ENCODE data around the gene CPA5.

The CPA5 gene

DNA sequence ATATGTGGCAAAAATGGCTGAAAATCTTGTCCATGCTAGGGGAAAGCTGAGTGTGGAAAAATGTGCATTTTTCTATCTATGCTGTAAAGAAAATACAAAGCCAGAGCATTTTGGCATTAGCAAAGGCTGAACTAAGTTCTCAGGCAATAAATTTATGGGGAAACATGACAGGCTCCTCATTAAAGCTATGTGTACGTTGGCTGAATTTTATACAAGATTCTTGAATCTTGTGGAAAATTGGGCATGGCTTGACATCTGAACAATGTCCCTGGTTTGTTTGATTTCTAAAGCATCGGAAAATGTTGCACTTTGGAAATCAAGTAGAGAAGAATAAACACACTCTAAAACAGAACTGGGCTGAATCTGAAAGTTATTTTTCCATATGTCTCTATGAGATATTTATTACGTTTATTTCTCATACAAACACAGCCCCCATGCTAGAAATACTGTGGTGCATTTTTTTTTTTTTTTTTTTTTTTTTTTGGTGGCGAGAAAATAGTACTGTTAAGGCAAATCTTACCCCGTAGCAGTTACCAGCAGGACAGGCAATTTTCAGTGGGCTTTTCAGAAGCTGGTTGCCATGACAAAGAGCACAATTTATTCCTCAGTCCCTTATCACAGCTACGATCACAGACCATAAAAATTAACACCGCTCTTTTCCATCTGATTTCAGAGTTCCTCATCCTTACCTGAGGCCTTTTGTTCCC lies 52.6 kb downstream of the CPA5 start:
- H3K27ac ChIP-seq: no peak overlapping the region
- TF ChIP-seq, protein P1, sequence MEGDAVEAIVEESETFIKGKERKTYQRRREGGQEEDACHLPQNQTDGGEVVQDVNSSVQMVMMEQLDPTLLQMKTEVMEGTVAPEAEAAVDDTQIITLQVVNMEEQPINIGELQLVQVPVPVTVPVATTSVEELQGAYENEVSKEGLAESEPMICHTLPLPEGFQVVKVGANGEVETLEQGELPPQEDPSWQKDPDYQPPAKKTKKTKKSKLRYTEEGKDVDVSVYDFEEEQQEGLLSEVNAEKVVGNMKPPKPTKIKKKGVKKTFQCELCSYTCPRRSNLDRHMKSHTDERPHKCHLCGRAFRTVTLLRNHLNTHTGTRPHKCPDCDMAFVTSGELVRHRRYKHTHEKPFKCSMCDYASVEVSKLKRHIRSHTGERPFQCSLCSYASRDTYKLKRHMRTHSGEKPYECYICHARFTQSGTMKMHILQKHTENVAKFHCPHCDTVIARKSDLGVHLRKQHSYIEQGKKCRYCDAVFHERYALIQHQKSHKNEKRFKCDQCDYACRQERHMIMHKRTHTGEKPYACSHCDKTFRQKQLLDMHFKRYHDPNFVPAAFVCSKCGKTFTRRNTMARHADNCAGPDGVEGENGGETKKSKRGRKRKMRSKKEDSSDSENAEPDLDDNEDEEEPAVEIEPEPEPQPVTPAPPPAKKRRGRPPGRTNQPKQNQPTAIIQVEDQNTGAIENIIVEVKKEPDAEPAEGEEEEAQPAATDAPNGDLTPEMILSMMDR (conservative IDR thresholded peaks at IDR 0.05; ENCODE audit: low read depth): no peak
- DNase-seq (ENCODE audit: low spot score): no peak
- POLR2A ChIA-PET (ENCODE audit: low non-redundant PET): no interaction called here
- CTCF ChIA-PET: no interaction called here

GRCh38 chr7:130397758-130398073 lies 53.1 kb downstream of the CPA5 start:
- TF ChIP-seq, protein P1 (conservative IDR thresholded peaks at IDR 0.05; ENCODE audit: low read depth): no peak
- no peak overlapping the region for H3K27ac ChIP-seq
- POLR2A ChIA-PET (ENCODE audit: low non-redundant PET): no interaction called here
- DNase-seq (ENCODE audit: low spot score): no peak
- CTCF ChIA-PET: no interaction called here

- POLR2A ChIA-PET (ENCODE audit: low non-redundant PET): no interaction called here
- CTCF ChIA-PET: no interaction called here
- TF ChIP-seq, protein P1 (conservative IDR thresholded peaks at IDR 0.05; ENCODE audit: low read depth): no peak
- no peak for DNase-seq (ENCODE audit: low spot score)
- no peak overlapping the region for H3K27ac ChIP-seq
Observed at GRCh38 chr7:130398526-130399090, 54.0 kb downstream of the CPA5 start.

GRCh38 chr7:130400120-130400572 lies 55.5 kb downstream of the CPA5 start:
- TF ChIP-seq, protein P1 (conservative IDR thresholded peaks at IDR 0.05; ENCODE audit: low read depth): no peak
- CTCF ChIA-PET: no interaction called here
- DNase-seq (ENCODE audit: low spot score): no peak
- POLR2A ChIA-PET (ENCODE audit: low non-redundant PET): no interaction called here
- H3K27ac ChIP-seq: no peak overlapping the region

DNA sequence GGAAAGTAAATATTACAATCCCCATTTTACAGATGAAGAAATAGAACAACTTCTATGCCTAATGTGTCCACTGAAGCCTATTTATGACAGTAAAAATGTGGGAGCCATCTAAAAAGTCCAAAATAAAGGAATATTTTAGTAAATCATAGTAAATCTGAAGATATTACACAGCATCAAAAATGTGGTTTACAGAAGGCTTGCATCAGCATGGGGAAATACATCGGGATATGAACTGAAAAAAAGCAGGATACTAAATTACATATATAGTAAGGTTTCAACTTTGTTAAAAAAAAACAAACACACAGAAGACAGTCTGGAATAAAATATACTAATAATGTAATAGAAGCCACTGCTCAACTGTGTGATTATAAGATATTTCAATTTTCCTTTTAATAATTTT lies 56.5 kb downstream of the CPA5 start:
- TF ChIP-seq, protein P1 (conservative IDR thresholded peaks at IDR 0.05; ENCODE audit: low read depth): no peak
- no peak for DNase-seq (ENCODE audit: low spot score)
- ChIA-PET CTCF (no interaction called here), POLR2A (ENCODE audit: low non-redundant PET) (no interaction called here)
- no peak overlapping the region for H3K27ac ChIP-seq

DNA sequence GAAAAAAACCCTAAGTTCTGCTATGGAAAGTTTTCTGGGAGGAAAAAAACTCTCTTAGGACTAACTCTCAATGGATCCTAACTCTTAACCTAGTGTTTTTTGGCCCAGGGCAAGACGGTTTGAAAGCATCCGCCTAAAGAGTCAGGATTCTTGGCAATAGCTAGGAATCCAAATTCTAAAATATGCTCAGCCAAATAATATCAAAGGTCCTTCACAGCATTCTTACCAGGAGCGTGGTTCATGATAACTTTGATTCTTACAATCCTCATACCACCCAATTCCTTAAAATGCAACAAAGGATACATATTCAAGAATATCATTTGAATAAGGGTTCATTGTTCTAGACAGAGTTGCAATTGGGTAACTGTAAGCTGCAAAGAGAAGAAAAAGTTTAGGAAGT lies 57.0 kb downstream of the CPA5 start:
- DNase-seq (ENCODE audit: low spot score): no peak
- H3K27ac ChIP-seq: no peak overlapping the region
- CTCF ChIA-PET: no interaction called here
- POLR2A ChIA-PET (ENCODE audit: low non-redundant PET): no interaction called here
- TF ChIP-seq, protein P1 (conservative IDR thresholded peaks at IDR 0.05; ENCODE audit: low read depth): no peak
